RPMI8226 (cell line): ENCODE data around the gene C1QTNF6.
"Not testable (repeated sequence)": the region's sequence is repeated elsewhere in the genome, so short reads cannot be mapped to it uniquely, and the experiment has no call there.

Source experiments
- DNase-seq: peaks from one replicate; pipeline ENCODE4 v3.0.0-alpha.2; 2015

C1QTNF6 gene

DNA sequence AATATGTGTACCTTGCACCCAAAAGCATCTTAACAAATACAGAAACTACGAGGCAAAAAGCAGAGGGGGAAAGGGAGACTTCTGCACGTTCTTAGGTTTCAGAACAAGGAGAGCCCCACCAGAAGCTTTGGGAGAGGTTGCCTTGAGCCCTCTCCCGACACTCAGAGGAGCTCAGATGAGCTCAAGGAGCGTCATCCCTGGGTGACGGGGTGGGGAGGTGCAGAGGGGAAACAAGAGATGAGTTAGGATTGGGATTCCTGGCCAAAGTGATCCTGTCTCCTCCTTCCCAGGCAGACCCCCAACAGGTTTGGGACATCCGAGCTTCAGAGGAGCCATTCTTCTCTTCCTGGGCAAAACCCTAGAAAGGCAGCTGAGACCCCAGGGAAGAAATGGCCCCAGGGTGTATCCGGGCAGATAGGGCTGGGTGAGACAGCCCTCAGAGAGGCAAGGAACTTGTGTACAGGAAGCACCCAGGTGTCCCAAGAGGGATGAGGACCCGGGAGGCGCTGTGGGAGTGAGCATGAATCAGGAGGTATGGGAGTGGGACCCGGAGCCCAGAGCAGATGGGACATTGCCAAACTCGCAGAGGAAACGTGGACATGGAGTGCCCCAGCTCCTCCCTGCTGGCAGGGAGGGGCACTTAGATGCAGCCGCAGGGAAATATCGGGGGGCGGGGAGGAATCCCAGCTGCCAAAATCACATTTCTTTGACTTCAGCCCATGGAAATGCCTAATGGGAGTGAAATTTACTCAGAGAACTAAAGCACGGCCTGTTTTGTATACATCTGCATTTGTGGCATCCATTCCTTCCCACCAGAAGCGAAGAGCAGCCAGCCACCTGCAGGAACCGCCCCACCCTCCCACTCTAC lies 12.4 kb downstream of the C1QTNF6 start:
- no peak for DNase-seq

GRCh38 chr22:37174964-37175363 lies 13.1 kb downstream of the C1QTNF6 start:
- no peak for DNase-seq

GRCh38 chr22:37173709-37174108 lies 14.3 kb downstream of the C1QTNF6 start:
- no peak for DNase-seq

DNA sequence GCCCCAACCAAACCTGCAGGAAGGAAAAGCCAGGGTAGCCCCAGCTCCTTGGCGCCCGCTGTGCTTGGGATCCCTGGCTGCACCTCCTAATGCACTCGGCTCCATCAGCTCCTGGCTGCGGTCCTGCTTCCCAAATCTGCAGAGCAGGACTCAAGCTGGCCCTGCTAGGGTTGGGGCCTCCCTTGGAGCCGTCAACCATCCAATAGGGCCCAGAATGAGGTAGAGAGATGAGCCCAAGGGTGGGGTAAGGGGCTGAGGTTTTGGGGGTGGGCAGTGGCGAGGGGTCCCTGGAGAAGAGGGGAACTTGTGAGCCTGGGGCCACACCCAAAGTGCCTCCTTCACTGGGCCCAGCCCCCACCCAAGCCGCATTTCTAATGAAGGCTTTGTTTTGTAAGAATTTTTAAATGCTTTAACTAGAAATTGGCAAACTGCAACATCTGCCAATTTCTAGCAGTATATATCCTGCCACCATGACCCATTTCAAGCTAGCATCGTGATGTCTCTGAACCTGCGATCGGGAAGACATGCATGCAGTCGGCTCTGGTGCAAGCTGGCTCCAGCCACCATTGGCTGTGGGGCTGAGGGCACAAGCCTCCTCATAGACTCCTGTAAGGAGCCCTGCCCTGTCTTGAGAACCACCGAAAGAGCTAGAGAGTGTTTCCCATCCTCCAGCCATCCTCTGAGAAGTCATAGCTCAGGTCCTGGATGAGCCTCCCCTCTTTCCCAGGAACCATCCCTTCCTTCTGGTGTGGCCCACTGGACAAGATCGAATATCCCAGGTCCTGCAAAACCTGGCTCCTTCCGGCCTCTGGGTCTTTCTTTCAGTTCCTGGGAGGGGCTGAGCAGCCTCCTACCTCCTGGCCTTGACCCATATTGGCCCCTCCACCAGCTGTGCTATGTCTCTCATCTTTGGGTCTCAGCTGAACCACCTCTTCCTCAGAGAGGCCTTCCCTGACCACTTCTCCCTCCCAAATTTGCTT lies 15.5 kb downstream of the C1QTNF6 start:
- no peak for DNase-seq

- DNase-seq, result no peak
Observed at GRCh38 chr22:37171662-37172061, 16.4 kb downstream of the C1QTNF6 start.

- DNase-seq, result not testable (repeated sequence)
Observed at GRCh38 chr22:37170689-37171405, 17.2 kb downstream of the C1QTNF6 start.

- no peak for DNase-seq
Observed at GRCh38 chr22:37169947-37170688, 17.9 kb downstream of the C1QTNF6 start.

DNA sequence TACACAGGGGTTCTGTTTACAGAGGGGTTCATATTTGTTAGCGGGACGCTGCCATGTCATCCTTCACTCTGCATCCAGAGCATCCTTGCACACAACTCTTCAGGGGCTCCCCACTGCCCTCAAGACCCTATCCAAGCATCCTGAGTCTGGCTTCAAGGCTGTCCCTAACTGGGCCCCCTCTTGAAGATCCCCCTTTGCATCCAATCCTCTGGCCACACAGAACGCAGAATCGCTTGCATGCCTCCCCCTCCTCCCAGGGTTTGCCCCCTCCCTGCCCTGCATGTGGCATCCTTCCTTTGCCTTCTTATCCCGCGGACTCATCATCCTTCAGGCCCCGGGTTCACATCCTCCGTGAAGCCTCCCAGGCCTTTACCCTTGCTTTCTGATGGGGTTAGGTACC lies 18.6 kb downstream of the C1QTNF6 start:
- DNase-seq, result no peak

DNA sequence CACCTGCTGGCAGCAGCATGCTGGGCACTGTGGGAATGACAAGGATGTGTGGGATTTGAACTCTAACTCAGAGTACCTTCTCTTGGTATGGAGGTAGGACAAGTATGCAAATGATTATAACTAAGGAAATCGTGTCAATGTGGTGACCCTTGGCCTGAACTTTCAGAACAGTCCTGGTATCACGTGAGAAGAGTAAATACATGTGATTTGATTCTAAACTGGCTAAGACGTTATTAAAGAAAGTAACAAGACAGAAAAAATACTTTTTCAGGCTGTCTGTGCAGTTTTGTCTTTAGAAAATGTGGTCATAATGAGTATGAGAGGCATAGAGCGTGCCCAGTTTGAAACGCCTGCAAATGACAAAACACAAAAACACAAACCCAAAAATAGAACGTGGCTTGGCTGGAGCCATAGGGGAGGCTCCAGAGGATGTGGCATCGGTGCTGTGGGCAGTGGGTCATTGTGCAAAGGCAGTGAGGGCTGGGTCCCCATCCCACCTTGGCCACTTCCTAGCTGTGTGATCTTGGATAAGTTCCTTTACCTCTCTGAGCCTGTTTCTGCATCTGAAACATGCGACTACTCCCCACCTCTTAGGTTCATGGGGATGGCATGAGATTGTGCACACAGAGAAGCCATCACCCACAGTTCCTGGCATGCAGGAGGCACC lies 19.9 kb downstream of the C1QTNF6 start:
- DNase-seq, result no peak

DNA sequence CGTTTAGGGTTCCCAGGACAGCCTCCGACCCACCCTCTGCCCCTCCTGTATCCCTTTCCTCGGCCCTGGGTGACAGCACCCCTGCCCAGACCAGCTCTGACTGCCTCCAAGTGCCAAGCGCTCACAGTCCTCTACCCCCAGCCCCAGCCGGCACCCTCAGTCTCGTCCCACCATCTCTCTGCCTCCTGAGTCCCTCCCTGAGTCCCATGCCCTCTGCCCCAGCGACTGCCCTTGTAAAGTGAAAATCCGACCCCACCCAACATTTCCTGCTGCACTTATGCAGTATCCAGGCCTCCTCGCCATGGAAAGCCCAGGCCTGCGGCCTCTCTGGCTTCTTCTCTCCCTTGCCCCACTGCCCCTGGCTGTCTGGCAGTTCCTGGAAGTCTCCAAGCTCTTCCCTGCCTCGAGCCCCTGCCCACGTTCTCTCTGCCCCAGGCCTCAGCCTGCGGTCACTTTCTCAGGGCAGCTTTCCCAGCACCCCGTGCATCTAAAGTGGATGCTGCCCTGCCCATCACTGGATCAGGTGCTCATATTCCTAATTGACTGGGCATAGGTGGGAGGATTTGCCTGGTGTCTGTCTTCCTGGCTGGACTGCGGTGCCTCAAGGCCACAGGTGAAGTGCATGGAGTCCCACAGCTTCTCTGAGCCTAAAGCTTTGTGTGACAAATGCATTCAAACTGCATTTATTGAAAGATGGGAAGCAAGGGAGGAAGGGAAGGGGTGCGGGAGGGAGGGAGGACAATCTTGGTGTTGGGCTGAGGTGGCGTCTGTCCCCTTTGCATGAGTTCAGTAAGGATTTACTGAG lies 20.7 kb downstream of the C1QTNF6 start:
- DNase-seq, result no peak

DNA sequence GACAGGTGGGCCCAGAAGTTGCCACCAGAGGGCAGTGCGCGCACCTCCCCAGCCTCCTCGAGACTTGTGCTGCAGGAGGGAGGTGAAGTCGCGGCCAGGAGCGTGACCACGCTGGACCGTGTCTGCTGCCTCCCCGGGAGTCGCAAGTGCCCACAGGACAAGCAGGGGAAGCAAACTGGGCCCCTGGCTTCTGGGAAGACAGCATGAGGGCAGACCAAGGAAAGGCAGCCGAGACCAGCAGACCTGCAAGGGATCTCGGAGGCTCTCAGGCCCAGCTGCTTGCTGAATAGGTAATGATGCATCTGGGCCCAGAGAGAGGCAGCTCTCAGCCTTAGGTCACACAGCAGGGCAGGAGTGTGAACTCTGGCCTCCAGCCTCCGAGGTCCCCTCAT lies 21.4 kb downstream of the C1QTNF6 start:
- peak; percentile 81 for DNase-seq

DNA sequence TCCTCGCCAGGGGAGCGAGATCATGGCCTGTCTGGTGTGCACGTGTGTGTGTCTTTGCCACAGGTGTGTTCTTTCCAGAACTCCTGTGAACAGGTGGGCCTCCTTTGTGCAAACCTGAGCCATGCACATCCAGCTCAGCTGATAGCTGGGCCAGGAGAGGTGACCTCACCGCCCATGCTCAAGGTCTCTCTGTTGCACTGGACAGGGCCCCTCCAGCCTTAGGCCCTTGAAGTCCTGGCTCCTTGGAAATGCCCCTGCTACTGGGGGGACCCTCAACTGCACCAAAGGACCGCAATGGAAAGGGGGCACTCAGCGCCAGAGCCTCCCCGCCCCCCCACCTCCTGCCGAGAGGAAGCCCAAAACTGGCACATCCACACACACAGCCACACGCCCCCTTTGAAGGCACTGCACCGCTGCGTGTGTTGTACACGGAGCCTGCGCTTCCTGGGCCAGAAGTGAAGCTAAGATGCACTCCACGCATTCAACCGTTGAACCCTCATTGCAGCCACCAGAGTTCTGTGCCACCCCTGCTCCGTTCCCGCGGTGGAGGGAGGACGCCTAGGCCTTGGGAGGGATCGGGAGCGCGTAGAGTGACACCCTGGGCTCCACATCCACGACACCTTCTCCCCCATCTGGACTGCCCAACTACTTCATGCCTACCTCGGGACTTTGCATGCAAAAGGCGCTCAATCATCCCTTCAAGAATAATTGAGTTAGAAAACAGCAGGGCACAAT lies 21.9 kb downstream of the C1QTNF6 start:
- no peak for DNase-seq

GRCh38 chr22:37165066-37165465 lies 23.0 kb downstream of the C1QTNF6 start:
- DNase-seq, result no peak

DNA sequence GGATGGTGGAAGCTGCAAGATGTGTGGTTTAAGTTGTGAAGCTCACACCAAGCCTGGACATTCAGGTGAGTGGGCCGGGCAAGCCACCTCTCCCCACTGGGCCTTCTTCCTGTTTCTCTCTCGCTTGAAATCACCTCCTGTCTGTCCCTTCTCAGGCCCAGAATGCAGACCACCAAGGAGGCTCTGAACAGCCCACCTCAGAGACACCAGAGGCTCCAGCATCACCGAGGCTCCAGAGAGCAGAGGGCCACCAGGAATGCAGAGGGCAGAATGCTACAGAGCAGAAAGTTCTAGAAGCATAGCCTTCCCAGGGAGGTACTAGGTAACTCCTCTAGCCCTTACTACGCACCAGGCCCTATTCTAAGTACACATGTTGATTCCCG lies 23.6 kb downstream of the C1QTNF6 start:
- no peak for DNase-seq

DNA sequence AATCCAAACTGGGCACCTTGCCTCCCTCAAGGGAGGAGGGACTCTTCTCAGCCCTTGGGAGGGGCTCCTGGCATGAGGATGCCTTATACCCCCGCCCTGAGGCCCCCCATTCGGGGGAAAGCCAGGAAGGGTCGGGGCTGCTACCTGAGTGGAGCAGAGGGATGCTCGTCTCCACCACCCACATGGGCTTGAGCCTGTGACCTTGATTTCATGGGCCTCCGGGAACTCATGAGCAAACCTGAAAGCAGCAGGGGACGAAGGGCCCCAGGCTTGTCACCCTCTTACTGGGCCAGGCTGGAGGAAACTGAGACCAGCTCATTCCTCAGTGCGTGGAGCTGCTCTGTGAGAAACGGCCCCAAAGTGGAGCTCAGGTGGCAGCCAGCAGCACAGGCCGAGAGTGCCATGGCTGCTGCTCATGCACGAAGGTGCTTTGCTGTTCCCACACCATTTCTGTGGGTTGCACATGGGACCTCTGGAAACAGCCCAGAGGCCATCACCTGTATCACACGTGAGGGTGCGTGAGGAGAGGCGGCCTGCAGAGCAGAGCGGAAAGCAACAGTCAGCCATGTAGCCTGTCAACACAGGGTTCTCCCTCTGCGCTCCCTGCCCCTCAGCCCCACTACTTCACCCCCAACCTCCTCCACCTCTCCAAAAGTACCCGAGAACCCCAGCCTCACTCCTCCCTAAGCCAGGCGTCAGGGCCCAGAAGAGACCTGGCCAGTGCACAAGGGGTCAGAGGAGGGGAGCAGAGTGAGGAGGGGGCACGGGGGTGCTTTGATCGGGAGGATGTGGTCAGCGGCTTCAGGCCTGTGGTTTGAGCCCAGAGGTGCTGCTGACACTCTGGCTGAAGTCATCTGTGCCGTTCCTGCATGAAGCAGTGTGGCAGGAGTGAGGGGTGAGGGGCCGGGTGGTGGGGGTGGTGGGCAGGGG lies 24.2 kb downstream of the C1QTNF6 start:
- DNase-seq, result no peak

GRCh38 chr22:37163096-37163489 lies 25.0 kb downstream of the C1QTNF6 start:
- DNase-seq, result no peak

DNA sequence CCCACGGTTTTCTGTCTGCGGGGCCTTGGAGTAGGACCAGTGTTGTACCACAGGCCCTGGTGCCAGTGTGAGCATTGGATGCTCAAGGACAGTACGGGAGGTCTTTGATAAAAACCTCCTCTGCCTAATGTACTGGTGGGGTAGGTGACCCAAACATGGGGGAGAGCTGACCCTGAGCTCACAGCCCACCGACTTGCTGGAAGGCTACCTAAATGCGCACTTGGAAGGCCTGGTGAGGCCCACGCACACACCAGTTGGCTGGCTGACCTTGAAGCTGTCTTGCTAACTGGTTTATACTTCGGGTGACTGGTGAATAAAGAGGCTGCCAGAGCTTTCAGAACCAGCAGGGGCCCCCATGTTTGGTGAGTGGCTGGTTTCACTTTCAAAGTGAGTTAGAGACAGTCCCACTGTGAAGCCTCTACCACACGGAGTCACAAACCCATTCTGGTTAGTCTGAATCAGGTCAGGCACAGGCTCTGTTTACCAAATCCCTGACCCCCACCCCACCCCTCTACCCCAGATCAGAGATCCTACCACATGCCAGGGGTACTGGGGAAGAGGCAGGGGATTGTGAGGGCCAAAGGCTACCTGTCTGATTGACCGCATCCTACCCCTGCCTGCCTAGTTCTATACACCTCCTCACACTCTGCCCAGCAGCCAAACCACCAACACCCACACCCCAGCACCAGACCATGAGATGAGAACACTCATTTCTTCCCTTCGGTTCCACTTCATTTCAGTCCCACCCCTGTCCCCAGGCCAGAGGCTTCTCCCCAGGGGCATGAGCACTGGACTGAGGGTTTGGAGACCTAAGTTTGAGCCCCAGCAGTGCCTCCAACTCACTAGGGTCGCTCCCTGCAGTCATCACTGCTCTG lies 25.6 kb downstream of the C1QTNF6 start:
- DNase-seq, result peak; percentile 71

GRCh38 chr22:37161443-37161842 lies 26.6 kb downstream of the C1QTNF6 start:
- DNase-seq, result no peak
